Measurements from ENCODE around the gene ZNF805. TPM values are rescaled to one million over a fixed set of nuclear protein-coding genes. Genes with fewer than 3 reads are reported as not detected.

Gene ZNF805
- total RNA-seq, 2 donors from 2014 or later: 23.0 to 30.7 TPM

DNA sequence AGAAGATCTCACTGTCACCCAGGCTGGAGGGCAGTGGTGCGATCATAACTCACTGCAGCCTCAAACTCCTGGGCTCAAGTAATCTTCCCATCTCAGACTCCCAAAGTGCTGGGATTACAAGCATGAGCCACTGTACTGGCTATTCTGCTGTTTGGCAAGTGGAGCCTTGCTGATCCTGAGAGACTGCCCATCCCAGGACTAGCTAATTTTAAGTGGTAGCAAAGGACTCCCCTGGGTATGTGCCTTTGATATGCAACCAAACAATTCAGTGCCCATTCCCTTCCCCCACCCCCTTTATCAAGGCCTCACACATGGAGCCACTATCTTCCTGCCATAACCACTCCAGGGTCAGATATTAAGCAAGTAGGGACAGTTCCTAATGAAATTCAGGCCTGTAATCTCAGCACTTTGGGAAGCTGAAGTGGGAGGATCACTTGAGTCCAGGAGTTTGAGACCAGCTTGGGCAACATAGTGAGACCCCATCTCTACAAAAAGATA lies 22.9 kb downstream of the ZNF805 start:
- ATAC-seq (ENCODE audit: insufficient number of reproducible peaks, low FRiP score, low read depth) (no peak), DNase-seq (ENCODE audit: low spot score) (no peak)
- TF ChIP-seq, protein P1, sequence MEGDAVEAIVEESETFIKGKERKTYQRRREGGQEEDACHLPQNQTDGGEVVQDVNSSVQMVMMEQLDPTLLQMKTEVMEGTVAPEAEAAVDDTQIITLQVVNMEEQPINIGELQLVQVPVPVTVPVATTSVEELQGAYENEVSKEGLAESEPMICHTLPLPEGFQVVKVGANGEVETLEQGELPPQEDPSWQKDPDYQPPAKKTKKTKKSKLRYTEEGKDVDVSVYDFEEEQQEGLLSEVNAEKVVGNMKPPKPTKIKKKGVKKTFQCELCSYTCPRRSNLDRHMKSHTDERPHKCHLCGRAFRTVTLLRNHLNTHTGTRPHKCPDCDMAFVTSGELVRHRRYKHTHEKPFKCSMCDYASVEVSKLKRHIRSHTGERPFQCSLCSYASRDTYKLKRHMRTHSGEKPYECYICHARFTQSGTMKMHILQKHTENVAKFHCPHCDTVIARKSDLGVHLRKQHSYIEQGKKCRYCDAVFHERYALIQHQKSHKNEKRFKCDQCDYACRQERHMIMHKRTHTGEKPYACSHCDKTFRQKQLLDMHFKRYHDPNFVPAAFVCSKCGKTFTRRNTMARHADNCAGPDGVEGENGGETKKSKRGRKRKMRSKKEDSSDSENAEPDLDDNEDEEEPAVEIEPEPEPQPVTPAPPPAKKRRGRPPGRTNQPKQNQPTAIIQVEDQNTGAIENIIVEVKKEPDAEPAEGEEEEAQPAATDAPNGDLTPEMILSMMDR (IDR thresholded peaks at IDR 0.05): no peak
- no peak overlapping the region for H3K4me3 ChIP-seq
- peaks cover 22% of the 10 kb centered on the region for H3K36me3 ChIP-seq
- H3K27ac ChIP-seq: no peak overlapping the region
- H3K9me3 ChIP-seq: peaks cover 23% of the 10 kb centered on the region
- no peaks in the 10 kb centered on the region for H3K4me1 ChIP-seq (ENCODE audit: control insufficient read depth in 1 of 2, low read depth in 2 of 2)
- H3K27me3 ChIP-seq (replicated peaks; ENCODE audit: insufficient read depth): no peaks in the 10 kb centered on the region

DNA sequence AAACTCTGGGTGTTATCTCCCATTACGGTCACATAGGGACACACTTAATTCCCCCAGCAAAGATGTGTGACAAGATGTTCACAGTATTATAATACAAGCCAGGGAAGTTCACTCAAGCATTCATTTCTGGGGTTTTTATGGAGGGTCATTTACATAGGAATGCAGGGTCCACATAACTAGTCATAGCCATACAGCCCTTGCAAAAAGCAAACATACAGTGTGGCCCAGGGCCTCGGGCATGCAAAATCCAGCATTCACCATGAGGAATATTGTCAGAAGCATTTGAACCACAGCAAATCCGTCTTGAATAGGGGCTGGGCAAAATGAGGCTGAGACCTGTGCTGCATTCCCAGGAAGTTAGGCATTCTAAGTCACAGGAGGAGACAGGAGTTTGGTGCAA lies 26.9 kb downstream of the ZNF805 start:
- TF ChIP-seq, protein P1 (IDR thresholded peaks at IDR 0.05): no peak
- Histone ChIP-seq H3K4me1 (ENCODE audit: control insufficient read depth in 1 of 2, low read depth in 2 of 2) (no peaks in the 10 kb centered on the region), H3K4me3 (no peak overlapping the region), H3K27ac (no peak overlapping the region), H3K36me3 (no peaks in the 10 kb centered on the region), H3K9me3 (peaks cover under 1% of the 10 kb centered on the region), H3K27me3 (replicated peaks; ENCODE audit: insufficient read depth) (no peaks in the 10 kb centered on the region)
- ATAC-seq (ENCODE audit: insufficient number of reproducible peaks, low FRiP score, low read depth) (no peak), DNase-seq (ENCODE audit: low spot score) (no peak)

DNA sequence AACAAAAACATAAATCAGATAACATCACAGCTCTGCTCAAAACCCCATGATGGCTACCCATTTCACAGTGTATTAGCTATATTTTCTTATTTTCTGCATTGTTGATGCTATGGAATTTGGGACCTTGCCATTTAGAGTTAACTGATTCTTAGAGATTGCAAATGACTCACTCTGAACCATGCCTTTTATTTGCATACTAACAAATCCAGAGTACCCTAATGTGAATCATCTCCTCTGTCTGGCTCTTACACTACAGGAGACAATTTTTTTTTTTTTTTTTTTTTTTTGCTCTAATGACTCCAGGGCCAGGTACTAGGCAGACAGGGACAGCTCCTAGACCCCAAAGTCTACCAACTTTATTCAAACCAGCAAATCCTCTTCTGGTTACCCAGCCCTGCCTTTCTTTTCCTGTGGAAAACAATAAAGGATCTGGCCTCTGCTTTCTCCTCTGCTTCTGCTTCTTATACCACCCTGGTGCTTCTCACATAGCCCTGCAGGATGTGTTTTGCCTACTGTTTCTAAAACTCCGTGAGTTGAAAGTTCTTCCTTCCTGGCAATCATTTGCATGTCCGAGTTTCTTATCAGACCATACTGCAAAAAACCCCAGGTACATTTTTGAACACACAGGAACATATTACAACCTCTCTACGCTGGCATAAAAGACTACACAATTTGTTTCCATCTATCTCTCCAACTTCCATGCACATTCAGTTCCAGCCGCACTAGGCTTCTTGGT lies 29.3 kb downstream of the ZNF805 start:
- H3K4me1 ChIP-seq (ENCODE audit: control insufficient read depth in 1 of 2, low read depth in 2 of 2): no peaks in the 10 kb centered on the region
- TF ChIP-seq, protein P1 (IDR thresholded peaks at IDR 0.05): no peak
- no peak for DNase-seq (ENCODE audit: low spot score)
- H3K27me3 ChIP-seq (replicated peaks; ENCODE audit: insufficient read depth): no peaks in the 10 kb centered on the region
- no peaks in the 10 kb centered on the region for H3K9me3 ChIP-seq
- H3K27ac ChIP-seq: no peak overlapping the region
- no peaks in the 10 kb centered on the region for H3K36me3 ChIP-seq
- H3K4me3 ChIP-seq: no peak overlapping the region
- no peak for ATAC-seq (ENCODE audit: insufficient number of reproducible peaks, low FRiP score, low read depth)

DNA sequence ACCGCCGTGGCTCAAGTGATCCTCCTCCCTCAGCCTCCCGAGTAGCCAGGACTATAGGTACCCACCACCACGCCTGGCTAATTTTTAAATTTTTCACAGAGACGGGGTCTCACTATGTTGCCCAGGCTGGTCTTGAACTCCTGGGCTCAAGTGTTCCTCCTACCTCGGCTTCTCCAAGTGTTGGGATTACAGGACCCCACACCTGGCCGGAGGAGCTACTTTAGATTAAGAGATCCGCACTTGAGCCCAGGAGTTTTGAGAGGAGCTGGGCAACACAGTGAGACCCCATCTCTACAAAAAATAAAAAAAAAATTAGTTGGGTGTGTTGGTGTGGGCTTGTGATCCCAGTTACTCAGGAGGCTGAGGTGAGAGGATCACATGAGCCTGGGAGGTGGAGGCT lies 30.8 kb downstream of the ZNF805 start:
- H3K9me3 ChIP-seq: no peaks in the 10 kb centered on the region
- no peaks in the 10 kb centered on the region for H3K27me3 ChIP-seq (replicated peaks; ENCODE audit: insufficient read depth)
- no peak overlapping the region for H3K4me3 ChIP-seq
- no peaks in the 10 kb centered on the region for H3K4me1 ChIP-seq (ENCODE audit: control insufficient read depth in 1 of 2, low read depth in 2 of 2)
- no peak for DNase-seq (ENCODE audit: low spot score)
- no peak overlapping the region for H3K27ac ChIP-seq
- TF ChIP-seq, protein P1 (IDR thresholded peaks at IDR 0.05): no peak
- no peaks in the 10 kb centered on the region for H3K36me3 ChIP-seq
- no peak for ATAC-seq (ENCODE audit: insufficient number of reproducible peaks, low FRiP score, low read depth)

DNA sequence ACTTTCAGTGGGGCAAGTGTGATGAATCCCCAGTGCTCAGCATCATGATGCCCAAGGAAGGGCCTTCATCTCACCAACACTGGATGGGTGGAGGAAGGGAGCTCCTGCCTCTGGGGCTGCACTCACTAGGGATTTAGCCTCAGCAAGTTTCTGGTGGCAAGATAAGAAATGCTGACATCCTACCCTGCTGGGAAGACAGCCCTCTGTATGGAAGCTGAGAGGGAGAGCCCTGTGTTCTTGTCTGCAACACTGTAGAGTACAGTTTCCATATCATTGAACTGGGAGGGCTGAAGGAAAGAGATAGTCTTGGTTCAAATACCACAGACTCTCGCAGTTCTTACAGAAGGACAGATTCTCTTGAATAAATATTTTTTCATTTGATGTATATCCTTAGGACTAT lies 32.6 kb downstream of the ZNF805 start:
- no peak overlapping the region for H3K27ac ChIP-seq
- no peaks in the 10 kb centered on the region for H3K4me1 ChIP-seq (ENCODE audit: control insufficient read depth in 1 of 2, low read depth in 2 of 2)
- no peak overlapping the region for H3K4me3 ChIP-seq
- H3K27me3 ChIP-seq (replicated peaks; ENCODE audit: insufficient read depth): no peaks in the 10 kb centered on the region
- no peak for DNase-seq (ENCODE audit: low spot score)
- ATAC-seq (ENCODE audit: insufficient number of reproducible peaks, low FRiP score, low read depth): no peak
- H3K36me3 ChIP-seq: no peaks in the 10 kb centered on the region
- TF ChIP-seq, protein P1 (IDR thresholded peaks at IDR 0.05): no peak
- no peaks in the 10 kb centered on the region for H3K9me3 ChIP-seq

Measured in thoracic aorta (tissue), 2 donors.